GM19468 (cell line): ENCODE data around the gene TDRD15.
"Not testable (repeated sequence)": the region's sequence is repeated elsewhere in the genome, so short reads cannot be mapped to it uniquely, and the experiment has no call there.

Experiments used
- ATAC-seq: cut with Tn5 transposase; IDR thresholded peaks from one replicate; pipeline ENCODE4 v1.9.1; 2021; ENCODE audit warnings: mild to moderate bottlenecking, moderate library complexity, moderate number of reproducible peaks; ENCODE audit not compliant: unreplicated experiment; ENCODE audit errors: extremely low read depth

TDRD15 gene

DNA sequence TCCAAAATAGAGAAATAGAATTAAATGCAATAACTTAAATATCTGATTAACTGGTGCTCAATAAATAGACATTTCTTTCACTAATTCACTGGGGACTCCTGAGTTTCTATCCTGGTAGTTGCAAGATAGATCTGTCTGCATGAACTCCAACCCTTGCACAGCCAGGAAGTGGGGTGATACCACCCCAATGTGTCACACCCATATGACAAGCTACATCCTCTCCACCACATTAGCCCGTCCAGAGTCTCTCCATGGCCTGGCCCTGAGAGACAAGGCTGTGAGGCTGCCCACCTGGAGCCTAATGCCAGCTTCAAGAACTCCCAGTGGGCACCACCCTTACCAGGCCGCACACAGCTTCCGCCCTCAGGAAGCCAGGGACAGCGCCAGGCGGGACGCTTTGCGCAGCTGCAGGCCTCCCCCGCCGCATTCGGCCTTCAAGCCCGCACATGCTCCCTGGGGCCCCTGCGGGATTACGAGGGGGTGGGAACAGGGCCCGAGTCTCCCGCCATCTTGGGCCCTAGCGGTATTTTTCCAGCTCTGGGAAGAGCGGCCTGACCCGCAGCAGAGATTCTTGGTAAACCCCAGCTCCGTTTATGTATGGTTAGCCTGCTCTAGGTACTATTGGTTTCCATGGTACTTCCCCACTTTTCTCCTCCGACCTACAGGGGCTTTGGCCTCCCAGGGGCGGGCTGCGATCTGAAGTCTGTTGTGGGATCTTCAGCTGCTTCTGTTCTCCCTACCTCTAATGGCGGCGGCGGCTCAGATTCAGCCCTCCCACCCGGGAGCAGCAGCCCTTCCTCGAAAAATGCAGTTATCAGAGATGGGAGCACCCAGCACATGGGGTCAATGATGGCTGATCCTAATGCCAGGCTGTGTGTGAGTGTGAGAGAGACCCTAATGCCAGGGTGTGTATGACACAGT is at the start of gene TDRD15:
TDRD15 (plus strand) TSS at position 496 of the 921 bp plus-strand sequence. CDS start 13,500 bp downstream, outside the sequence.
- no peak for ATAC-seq

DNA sequence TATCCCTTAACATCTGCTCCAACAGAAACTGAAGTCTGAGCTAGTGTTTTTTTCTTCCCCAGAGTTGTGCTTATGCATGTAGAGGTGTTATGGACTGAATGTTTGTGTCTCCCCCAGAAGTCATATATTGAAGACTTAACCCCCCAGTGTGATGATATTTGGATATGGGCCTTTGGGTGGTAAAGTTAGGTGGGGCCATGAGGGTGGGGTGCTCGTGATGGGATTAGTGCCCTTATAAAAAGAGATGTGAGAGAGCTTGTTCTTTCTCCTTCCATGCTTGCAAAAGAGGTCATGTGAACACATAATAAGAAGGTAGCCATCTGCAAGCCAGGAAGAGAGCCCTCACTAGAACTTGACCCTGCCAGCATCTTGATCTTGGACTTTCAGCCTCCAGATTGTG is 45.5 kb upstream of the TDRD15 start:
- no peak for ATAC-seq

DNA sequence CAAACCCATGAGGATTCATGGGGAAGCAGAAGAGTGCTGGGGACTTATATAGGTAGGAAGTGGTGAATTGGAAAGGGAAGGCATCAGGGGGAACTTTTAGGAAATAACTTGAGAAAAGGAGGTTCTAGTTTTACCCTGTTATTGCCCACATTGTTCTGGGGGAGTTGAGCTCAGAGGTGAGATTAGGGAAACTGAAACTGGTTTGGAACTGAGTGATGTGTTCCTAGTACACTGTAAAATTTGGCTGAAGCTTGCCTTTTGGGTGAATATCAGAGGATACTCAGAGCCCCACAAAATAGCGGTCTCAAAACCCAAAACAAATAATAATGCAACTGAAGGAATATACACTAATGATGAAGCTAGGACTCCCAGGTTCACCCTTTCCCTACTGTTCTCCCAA is 40.3 kb upstream of the TDRD15 start:
- no peak for ATAC-seq

DNA sequence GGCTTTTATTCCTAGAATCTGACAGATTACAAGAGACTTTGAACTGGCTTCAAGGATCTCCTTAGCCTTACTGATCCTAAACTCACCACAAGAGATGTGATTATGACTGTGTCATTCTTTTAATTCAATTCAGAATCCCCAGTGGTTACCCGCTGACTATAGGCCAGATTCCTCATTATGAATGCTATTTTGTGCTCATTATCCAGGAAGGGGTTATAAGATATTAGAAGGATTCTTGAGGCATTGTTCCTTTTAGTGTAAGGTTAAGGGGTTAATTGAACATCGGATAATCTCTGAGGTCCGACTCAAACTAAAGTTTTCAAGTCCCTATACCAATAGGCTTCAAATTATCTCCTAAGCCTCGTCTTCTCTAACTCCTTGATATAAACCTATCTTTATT is 39.4 kb upstream of the TDRD15 start:
- no peak for ATAC-seq

DNA sequence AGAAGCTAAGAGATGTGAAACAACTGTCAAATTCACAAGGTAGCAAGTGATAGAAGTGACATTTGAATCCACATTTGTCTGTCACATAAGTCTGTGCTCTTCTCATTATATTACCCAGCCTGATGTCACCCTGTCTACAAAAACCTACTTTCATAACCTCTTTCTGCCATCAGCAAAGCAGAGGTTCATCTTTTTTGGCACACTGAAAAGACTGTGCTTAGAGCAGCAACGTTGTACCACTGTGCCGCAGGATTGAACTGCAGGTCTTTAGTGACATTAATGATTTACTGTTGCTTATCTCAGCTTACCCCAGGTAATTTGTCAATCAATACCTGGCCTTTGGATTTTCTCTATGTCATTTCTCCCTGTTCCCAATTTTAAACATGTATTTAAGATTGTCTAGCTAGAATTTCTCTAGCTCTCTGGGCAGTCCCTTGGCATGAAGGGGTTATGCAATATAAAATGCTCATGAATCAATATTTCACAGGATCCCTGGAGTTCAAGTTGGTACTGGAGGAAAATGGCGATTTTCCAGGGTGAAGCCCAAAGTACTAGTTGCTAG is 31.4 kb upstream of the TDRD15 start:
- ATAC-seq, result no peak

DNA sequence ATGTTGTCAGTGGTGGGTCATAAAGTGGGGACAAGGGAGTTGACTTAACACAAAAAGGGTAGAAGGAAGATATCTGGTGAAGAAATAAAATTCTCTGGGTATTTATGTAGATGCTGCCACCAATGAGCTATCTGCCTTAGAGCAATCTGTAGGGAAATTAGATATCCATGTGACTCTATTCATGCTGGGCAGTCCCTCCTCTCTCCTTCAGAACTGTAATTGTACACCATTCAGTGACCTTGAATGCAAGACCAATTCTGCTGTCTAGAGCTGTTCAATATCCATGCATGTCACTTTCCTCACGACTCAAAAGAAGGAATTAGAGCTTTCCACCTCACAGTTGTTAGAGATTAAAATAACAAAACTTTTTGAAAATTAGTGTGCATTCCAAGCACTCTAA is 28.6 kb upstream of the TDRD15 start:
- no peak for ATAC-seq

DNA sequence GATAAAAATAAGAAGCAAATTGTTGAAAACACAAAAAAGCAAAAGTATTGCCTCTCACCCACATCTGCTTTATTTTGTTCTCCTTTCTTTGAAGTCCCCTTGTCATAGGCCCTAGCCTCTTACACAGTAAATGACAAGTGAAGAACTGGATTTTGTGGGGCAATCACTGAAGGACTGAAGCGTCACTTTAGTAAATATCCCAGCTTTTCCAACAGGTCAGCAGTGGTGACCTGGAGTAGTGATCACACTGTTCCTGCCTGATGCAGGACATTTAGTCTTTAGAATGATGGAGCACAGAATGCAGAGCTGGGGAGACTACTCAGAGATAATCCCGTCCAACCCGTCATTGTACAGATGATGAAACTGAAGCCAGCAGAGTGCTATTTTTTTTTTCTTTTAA is 28.1 kb upstream of the TDRD15 start:
- no peak for ATAC-seq

DNA sequence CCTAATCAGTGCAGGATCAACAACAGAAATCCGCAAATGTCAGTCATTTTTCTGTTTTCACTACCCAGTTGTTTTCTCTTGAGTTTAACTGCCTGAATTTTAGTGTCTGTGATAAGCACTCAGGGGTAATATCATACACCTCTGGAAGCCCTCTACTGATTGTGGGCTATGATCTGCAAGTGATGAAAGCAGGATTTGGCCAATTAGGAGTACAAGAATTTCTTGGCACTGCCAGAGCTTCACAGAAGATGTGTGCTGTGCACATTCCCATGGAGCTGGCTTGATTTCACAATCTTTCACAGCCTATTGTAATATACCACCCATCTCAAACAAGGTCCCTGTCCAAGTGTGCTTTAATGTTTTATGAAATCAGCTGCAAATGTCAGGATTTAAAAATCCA is 27.3 kb upstream of the TDRD15 start:
- no peak for ATAC-seq

DNA sequence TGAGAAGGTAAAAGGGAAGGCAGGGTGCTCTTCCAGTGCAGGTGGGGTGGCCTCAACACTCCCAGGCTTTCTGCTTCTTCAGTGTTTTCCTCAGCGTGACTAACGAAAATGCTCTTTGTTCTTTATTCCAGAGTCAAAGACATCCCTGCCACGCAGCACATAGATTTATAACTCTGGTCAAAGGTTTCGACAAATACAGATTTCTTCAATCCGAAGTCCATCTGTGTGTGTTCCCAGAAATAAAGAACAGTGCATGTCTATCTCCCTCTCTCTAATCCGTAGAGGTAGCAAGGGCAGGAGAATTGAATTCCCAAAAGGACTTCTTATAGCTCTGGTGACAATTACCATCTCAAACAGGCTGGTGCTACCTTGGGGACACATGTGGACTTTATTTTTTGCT is 26.4 kb upstream of the TDRD15 start:
- no peak for ATAC-seq

DNA sequence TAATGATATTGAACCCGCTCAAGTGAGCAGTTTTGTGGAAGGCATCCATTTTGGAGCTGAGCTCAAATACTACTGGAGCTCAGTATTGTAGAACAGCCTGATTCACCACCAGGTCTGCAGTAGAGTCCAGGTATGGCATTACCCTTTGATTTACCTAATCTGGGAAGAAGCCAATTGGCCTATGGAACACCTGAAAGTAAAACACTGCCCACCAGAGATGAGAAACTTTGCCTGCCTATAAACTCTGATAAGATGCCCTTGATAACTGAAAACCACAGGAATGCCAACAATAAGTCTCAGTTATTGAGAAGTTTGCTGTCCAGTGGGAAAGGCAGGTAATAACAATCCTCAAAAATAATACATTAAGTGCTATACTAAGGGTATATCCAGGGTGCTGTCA is 25.5 kb upstream of the TDRD15 start:
- no peak for ATAC-seq

DNA sequence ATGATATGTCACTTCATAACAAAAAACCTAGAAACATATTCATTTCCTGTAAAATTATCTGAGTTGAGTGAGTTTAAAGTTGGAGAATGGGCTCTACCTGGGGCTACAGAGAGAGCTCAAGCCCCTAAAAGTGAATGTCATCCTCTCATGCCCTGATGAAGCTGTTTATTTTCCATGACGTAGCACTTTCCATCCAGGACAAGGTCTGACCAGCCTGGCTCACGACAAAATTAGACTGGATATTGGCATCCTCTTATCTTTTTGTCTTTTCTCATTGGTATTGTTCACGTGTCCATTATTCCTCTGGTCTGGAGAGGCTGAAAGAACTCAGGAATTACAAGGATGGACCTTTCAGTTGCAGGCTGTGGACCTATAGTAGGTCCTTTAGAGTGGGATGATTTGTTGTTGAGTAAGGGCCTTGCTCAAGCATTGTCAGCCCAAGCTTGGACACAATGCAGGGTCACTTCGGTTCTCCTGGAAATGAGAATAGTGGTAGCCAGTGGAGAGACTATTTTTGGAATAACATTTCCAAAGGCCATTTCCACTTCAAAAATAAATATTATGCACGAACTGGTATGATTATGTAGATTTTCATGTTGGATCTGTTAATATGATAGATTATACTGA is 24.4 kb upstream of the TDRD15 start:
- ATAC-seq, result no peak

DNA sequence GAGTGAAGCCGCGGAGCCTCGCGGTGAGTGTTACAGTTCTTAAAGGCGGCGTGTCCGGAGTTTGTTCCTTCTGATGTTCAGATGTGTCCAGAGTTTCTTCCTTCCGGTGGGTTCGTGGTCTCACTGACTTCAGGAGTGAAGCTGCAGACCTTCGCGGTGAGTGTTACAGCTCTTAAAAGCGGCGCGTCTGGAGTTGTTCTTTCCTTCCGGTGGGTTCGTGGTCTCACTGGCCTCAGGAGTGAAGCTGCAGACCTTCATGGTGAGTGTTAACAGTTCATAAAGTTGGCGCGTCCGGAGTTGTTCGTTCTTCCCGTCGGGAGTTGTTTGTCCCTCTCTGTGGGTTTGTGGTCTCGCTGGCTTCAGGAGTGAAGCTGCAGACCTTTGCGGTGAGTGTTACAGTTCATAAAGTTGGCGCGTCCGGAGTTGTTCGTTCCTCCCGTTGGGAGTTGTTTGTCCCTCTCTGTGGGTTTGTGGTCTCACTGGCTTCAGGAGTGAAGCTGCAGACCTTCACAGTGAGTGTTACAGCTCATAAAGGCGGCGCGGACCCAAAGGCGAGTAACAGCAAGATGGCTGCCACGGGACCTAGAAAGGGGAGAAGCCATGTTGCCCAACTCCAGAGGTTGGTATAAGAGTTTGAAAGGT is 22.1 kb upstream of the TDRD15 start:
- not testable (repeated sequence) for ATAC-seq

DNA sequence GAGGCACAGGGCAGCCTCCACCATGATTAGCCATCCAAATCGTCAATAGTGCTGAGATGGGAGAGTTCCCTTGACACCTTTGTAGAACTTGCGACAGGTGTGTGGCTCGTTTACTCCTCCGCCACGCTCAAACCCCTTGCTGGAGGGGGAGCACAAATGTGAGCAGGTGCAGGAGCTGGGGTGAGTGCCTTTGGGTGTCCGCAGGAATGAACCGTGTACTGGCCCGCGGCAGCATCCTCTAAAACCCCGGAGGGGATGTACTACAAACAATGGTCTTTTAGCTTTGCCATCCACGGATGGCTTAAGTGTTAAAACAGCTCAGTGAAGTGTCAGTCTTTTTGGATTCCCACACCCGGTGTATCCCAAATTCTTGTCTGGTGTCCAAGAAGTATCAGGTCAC is 21.4 kb upstream of the TDRD15 start:
- no peak for ATAC-seq

DNA sequence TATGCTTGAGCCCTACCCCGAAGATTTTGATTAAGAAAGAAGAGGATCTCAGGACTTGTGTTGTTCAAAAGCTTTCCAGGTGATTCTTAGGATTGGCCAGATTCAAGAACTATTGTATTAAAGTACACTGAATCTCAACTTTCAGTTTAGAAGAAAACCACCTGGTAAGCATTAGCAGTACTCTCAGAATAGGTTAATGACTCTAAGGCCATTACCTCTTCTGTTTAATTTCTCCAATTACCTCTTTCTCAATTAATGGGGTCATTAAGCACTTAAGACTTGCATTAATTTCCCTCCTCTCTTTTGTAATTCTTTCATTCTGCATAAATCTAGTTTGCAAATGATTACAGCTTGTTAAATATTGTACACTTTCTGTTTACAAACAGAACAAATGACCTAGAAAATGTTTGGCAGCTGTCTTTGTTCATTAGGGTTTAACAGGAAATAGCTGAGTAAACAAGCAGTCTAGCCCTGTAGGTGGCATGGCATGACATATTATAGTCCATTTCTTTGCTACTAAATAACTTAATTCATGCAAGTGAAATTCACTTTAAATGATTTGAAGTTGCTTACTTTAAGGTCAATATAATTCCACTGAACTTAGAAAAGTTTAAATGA is 20.4 kb upstream of the TDRD15 start:
- ATAC-seq, result no peak

DNA sequence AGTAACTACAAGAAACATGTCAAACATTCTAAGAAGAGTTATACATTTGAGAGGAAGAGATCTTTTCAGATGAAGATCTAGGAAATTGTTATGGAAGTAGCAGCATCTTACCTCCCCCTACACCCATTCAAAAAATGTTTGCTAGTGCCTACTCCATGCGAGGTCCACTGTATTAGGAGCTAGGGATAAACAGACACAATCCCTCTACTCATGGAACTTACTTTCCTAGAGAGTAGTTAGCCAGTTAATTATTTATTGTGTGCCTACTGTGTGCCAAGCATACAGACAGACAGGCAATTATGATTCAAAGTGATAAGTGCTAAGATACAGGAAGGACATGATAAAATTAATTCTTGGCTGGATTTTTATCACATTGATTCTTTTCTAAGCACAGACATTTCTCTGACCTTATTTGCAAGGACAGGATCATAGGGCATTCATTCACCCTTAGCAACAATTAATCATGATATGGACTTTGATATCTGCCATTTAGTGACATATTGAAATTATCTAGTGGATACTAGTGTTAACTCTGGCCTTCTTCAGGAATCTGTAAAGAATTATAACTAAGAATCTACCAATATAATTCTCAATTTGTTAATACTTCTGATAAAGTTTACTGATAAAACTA is 19.6 kb upstream of the TDRD15 start:
- no peak for ATAC-seq

DNA sequence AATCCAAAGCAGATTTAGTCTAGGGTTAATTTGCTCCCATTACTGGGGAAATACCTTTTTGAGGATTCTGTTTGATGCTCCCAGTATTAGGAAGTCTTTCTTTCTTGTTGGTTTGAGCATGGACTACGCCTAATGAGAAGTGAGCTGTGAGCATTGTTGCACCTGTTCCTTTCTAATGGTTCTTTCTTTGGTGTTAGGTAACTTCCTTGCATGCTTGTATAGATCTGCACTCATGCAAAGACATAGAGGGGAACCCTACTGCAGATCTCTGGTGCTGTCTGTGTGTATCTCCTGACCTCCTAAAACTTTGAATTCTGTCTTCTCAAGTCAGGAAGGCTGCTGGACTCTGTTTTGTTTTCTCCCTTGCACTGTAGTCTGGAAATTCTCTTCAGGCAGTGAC is 12.8 kb upstream of the TDRD15 start:
- ATAC-seq, result no peak

DNA sequence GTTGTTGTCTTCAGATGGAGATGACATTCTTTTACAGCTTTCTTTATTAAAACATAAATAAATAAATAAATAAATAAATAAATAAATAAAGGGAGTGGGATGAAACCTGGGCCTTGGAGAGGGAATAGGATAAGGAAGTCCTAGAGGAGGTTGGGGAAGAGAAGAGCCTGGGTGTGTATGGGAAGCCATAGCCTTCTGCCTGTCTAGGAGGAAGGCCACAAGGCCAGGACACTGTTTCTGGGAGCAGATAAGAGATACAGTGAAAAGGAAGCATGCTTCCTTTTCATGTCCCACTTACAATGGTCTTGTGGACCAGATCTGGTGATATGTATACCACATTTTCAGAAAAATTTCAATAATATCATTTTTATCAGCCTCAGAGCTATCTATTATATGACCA is 6.1 kb upstream of the TDRD15 start:
- no peak for ATAC-seq

DNA sequence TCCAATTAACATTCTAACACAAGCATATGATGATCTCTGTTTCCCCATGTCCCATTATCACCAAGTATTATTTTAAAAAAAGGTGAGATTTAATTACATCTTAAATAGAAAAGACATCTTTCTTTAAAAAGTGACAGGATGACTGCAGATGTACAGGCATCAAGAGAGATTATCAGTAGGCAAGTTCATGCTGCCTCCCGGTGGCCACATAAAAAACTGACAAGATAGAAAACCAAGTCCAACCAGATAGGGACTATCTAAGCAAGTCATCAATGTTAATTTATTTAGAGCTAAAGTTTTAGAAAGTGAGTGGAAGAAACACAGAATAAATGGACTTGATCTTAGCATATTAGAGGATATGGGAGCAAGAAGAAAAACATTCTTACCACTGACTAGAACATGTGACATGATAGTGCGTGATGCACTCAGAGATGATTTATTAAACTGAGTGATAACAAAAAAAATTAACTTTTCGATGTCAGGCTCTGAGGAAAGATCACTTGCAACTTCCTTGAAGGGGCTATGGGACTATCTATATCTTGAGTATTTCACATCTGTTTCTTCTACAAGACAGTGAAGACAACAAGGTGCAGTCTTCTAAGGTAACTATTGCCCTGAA is 5.4 kb upstream of the TDRD15 start:
- ATAC-seq, result no peak

DNA sequence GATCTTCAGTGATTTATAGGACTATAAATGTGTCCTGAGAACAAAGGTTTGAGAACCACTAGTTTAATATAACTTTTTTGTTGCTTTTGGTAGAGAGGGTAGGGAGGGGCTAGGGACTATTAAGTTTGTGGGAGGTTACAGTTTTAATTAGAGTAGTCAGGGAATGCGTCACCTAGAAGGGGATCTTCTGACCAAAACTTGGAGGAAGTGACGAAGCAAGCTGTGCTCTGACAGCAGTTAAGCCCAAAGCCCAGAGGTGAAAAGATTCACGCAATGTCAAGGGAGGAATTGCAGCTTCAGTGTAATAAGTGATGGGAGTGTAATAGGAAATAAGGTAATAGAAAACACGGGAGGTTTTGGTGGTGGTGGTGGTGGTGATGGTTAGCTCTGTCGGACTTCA is 8.1 kb downstream of the TDRD15 start:
- ATAC-seq, result no peak

DNA sequence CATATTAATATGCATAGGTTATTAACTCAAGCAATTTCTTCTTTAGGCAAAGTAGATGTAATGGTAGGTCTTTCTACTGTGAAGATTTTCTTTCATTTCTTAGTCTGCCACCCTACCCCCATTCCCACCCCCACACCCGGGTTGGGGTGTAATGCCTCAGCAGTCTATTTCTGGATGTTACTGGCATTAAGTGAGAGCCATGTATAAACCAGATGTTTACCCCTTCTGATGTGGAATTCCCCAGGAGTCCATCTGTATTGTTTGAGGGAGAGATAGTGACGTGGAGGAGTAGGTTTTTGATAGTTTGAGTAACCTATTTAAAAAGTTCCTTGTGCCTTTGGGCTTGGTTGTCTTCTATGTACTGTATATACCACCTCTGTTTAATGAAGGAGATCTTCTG is 11.8 kb downstream of the TDRD15 start:
- no peak for ATAC-seq
